K562 (cell line): ENCODE measurements around the gene SIKE1. TPM values are rescaled to one million over a fixed set of nuclear protein-coding genes. Genes with fewer than 3 reads are reported as not detected.

Experiments
- ATF1 ChIP-seq, 2 experiments: fragments of 450-650 bp in 1 of 2; IDR thresholded peaks; 2 replicates each; pipeline ENCODE4 v1.6.1; 2016; ENCODE audit warnings: missing compliant biosample characterization in 1 of 2, missing genetic modification characterization in 1 of 2
- CEBPG ChIP-seq, 3 experiments: fragments of 200-800 bp in 1 of 3; sonication (Bioruptor generic) in 1 of 3; sonication (generic) in 1 of 3; formaldehyde crosslinking in 1 of 3; IDR thresholded peaks in 2 of 3; conservative IDR thresholded peaks in 1 of 3; 2 replicates each; pipeline versions ENCODE4 v1.6.1 to v1.8.0; 2016 to 2022; ENCODE audit warnings: missing compliant biosample characterization in 2 of 3, missing genetic modification characterization in 2 of 3, mild to moderate bottlenecking in 1 of 3, missing genetic modification reagents in 1 of 3
- CHAMP1 ChIP-seq: fragments of 450-650 bp; IDR thresholded peaks from 2 replicates; pipeline ENCODE4 v1.6.1; 2016; ENCODE audit warnings: mild to moderate bottlenecking
- CXXC5 ChIP-seq: fragments of 250-450 bp; sonication (Bioruptor Pico); IDR thresholded peaks from 2 replicates; pipeline ENCODE4 v1.8.0; 2022; ENCODE audit warnings: inconsistent platforms, mild to moderate bottlenecking, moderate library complexity
- E2F1 ChIP-seq: sonication (generic); formaldehyde crosslinking; IDR thresholded peaks from 2 replicates; pipeline ENCODE4 v1.8.1; 2023; ENCODE audit warnings: mild to moderate bottlenecking, missing genetic modification reagents, moderate library complexity
- ELF4 ChIP-seq: fragments of 450-650 bp; formaldehyde crosslinking; IDR thresholded peaks from 2 replicates; pipeline ENCODE4 v1.4.0; 2022; ENCODE audit warnings: missing genetic modification characterization
- ILF3 ChIP-seq: fragments of 450-650 bp; IDR thresholded peaks from 2 replicates; pipeline ENCODE4 v1.6.1; 2018; ENCODE audit warnings: antibody characterized with exemption, mild to moderate bottlenecking, moderate library complexity, borderline replicate concordance
- KLF6 ChIP-seq: fragments of 250-450 bp; sonication (Bioruptor Pico); IDR thresholded peaks from 2 replicates; pipeline ENCODE4 v1.4.0; 2020; ENCODE audit warnings: mild to moderate bottlenecking, moderate library complexity, borderline replicate concordance
- NKRF ChIP-seq: fragments of 450-650 bp; IDR thresholded peaks from 2 replicates; pipeline ENCODE4 v1.6.1; 2016; ENCODE audit warnings: borderline replicate concordance
- PRPF4 ChIP-seq: fragments of 200-400 bp; formaldehyde crosslinking; IDR thresholded peaks from one replicate; pipeline ENCODE4 v1.6.1; 2017; ENCODE audit warnings: low read length, low read depth, mild to moderate bottlenecking; ENCODE audit not compliant: insufficient read depth, poor library complexity, severe bottlenecking
- RFX7 ChIP-seq: fragments of 250-450 bp; sonication (Bioruptor Pico); IDR thresholded peaks from 2 replicates; pipeline ENCODE4 v1.5.1; 2021; ENCODE audit warnings: mild to moderate bottlenecking
- SP2 ChIP-seq: IDR thresholded peaks from 2 replicates; pipeline ENCODE4 v1.6.1; 2011; ENCODE audit warnings: mild to moderate bottlenecking, low read depth, low read length, moderate library complexity; ENCODE audit not compliant: poor library complexity, severe bottlenecking; ENCODE audit errors: extremely low read depth
- TCF7 ChIP-seq: sonication (generic); IDR thresholded peaks from 2 replicates; pipeline ENCODE4 v1.6.1; 2016; ENCODE audit warnings: antibody characterized with exemption, borderline replicate concordance
- XRCC4 ChIP-seq: IDR thresholded peaks from one replicate; pipeline ENCODE4 v1.6.1; 2011; ENCODE audit not compliant: insufficient read depth, insufficient read length; ENCODE audit errors: extremely low read depth
- XRCC5 ChIP-seq: fragments of 200-400 bp; formaldehyde crosslinking; IDR thresholded peaks from 2 replicates; pipeline ENCODE4 v1.6.1; 2017; ENCODE audit warnings: low read depth, mild to moderate bottlenecking, low read length
- ZBED1 ChIP-seq: IDR thresholded peaks from 2 replicates; pipeline ENCODE4 v1.6.1; 2014
- ZNF584 ChIP-seq: fragments of 200-800 bp; sonication (Bioruptor generic); IDR thresholded peaks from 2 replicates; pipeline ENCODE4 v1.6.1; 2016; ENCODE audit warnings: low read depth, mild to moderate bottlenecking, missing genetic modification characterization, missing compliant biosample characterization
- polyA plus RNA-seq, 8 experiments: library from polyadenylated mRNA; depleted of rRNA in 4 of 8; stranded (reverse) in 5 of 8; unstranded in 3 of 8; fragments of >200 nt; fragmentation: Nextera tagmentation in 2 of 8; fragmentation: Illumina TruSeq in 1 of 8; extraction: Ambion mirVana in 2 of 8; extraction: Trizol in 1 of 8; gene quantifications; 2 replicates each; pipeline versions ENCODE4 v1.2.1 to v1.2.3, GENCODE V29; 2011 to 2014; ENCODE audit warnings: inconsistent platforms in 1 of 8, missing spikeins in 1 of 8
- total RNA-seq, 7 experiments: library from RNA; depleted of rRNA in 6 of 7; stranded (reverse); fragments of >200 nt in 6 of 7; fragmentation: Illumina TruSeq in 2 of 7; extraction: Trizol in 2 of 7; gene quantifications; 2 replicates each; pipeline versions ENCODE4 v1.2.1 to v1.2.3, GENCODE V29; 2011 to 2021; ENCODE audit warnings: low replicate concordance in 1 of 7
- TF ChIP-seq, protein P1 (sequence below): fragments of 450-650 bp; IDR thresholded peaks from 2 replicates; pipeline ENCODE4 v1.6.1; 2016; ENCODE audit warnings: low read depth, mild to moderate bottlenecking, moderate library complexity

Gene SIKE1
- total and polyA plus RNA-seq, 9 of the 15 experiments (the other 6 are each of a cell fraction or from before 2014, with no cell fraction given): 21.8 to 144 (median 76.3) TPM

GRCh38 chr1:114757455-114758255 is 22.8 kb downstream of the SIKE1 start, which contains the start of gene CSDE1 (continued):
- no peak for TF ChIP-seq ILF3
- TF ChIP-seq CXXC5 (CRISPR knock-in tag): peak; percentile 96
- no peak for TF ChIP-seq ATF1 (CRISPR knock-in tag; IDR thresholded peaks at IDR 0.05)
- TF ChIP-seq ATF1 (tag; IDR thresholded peaks at IDR 0.05): peak; percentile 93
- no peak for TF ChIP-seq CEBPG (CRISPR knock-in tag; IDR thresholded peaks at IDR 0.05)
- TF ChIP-seq CEBPG (tag; conservative IDR thresholded peaks at IDR 0.05 in 1 of 2, IDR thresholded peaks at IDR 0.05 in 1 of 2): no peak
- TF ChIP-seq ELF4: peak; percentile 83; the same call in 1 of the 2 replicates
- TF ChIP-seq E2F1: peak; percentile 84; the same call in 1 of the 2 replicates
- TF ChIP-seq RFX7: no peak; the same call in 1 of the 2 replicates
- TF ChIP-seq SP2: no peak
- TF ChIP-seq, protein P1, sequence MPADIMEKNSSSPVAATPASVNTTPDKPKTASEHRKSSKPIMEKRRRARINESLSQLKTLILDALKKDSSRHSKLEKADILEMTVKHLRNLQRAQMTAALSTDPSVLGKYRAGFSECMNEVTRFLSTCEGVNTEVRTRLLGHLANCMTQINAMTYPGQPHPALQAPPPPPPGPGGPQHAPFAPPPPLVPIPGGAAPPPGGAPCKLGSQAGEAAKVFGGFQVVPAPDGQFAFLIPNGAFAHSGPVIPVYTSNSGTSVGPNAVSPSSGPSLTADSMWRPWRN: 0 out of 2 replicates have a peak, but pooled peaks have one; percentile 11
- TF ChIP-seq XRCC5: peak; percentile 71; the same call in 1 of the 2 replicates
- no peak for TF ChIP-seq XRCC4
- no peak for TF ChIP-seq ZBED1
- TF ChIP-seq TCF7: peak; percentile 57; the same call in 1 of the 2 replicates
- peak; percentile 92 for TF ChIP-seq PRPF4
- TF ChIP-seq CHAMP1: peak; percentile 68; the same call in 1 of the 2 replicates
- 0 out of 2 replicates have a peak, but pooled peaks have one; percentile 19 for TF ChIP-seq KLF6 (CRISPR knock-in tag)
- TF ChIP-seq NKRF: peak; percentile 74; the same call in 1 of the 2 replicates
- peak; percentile 74; the same call in 1 of the 2 replicates for TF ChIP-seq ZNF584 (CRISPR knock-in tag)
